NCI-H345 treated with DMSO at 0.1 percent for 48 hours (cell line): ENCODE results near the gene RIN1.

Experiments used
- DNase-seq: peaks from one replicate; lab custom pipeline; 2025; ENCODE audit not compliant: unreplicated experiment; lab: John Stamatoyannopoulos, UW

The RIN1 gene

GRCh38 chr11:66302656-66303055 lies 33.6 kb downstream of the RIN1 start:
- no peak for DNase-seq

DNA sequence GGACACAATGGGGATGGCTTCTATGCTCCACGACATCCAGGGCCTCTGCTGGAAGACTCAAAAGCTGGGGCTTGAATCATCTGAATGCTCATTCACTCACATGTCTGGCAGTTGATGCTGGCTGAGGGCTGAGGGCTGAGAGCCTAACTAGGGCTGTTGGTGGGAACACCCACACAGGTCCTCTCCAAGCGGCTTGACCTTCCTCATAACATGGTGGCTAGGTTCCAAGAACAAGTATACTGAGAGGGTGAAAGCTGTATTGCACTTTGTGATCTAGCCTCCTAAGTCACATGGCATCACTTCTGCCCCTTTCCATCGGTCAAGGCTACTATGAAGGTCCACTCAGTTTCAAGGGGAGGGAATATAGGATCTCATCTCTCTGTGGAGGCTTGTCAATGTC lies 37.0 kb downstream of the RIN1 start:
- no peak for DNase-seq

DNA sequence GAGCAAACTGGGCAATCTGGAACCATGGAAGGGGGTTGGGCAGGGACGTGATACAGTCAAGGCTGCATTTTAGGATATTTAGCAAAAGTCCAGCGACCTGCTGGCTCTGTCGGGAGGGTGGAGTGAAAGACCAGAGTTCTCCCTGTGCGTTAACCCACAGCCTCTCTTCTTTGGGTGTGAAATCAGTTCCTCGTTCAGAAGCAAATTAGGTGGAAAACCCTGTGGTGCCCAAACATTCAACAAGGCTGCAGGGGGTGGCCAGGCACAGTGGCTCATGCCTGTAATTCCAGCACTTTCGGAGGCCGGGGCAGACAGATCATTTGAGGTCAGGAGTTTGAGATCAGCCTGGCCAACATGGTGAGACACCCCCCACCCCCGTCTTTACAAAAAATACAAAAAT lies 38.6 kb downstream of the RIN1 start:
- DNase-seq, result no peak

DNA sequence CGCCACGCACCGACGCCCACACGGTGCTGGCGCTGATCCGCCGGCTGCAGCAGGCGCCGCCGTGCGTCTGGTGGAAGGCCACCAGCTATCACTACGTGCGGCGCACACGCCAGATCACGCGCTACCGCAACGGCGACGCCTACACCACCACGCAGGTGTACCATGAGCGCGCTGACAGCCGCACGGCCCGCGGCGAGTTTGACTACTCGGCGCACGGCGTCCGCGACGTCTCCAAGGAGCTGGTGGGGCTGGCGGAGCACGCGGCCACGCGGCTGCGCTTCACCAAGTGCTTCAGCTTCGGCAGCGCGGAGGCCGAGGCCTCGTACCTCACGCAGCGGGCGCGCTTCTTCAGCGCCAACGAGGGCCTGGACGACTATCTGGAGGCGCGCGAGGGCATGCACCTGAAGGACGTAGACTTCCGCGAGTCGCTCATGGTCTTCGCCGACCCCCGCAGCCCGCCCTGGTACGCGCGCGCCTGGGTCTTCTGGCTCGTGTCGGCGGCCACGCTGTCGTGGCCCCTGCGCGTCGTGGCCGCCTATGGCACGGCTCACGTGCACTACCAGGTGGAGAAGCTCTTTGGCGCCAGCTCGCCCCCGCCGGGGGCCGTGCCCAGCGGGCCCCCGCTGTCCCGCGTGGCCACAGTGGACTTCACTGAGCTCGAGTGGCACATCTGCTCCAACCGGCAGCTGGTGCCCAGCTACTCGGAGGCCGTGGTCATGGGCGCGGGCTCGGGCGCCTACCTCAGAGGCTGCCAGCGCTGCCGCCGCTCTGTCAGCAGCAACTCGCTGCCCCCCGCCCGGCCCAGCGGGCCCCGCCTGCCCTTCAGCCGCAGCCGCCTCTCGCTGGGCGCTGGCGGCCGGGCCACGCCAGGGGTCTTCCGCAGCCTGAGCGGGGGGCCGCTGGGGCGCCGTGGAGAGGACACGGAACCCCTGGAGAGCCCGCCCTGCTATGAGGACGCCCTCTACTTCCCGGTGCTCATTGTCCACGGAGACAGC lies 41.3 kb downstream of the RIN1 start:
- no peak for DNase-seq

DNA sequence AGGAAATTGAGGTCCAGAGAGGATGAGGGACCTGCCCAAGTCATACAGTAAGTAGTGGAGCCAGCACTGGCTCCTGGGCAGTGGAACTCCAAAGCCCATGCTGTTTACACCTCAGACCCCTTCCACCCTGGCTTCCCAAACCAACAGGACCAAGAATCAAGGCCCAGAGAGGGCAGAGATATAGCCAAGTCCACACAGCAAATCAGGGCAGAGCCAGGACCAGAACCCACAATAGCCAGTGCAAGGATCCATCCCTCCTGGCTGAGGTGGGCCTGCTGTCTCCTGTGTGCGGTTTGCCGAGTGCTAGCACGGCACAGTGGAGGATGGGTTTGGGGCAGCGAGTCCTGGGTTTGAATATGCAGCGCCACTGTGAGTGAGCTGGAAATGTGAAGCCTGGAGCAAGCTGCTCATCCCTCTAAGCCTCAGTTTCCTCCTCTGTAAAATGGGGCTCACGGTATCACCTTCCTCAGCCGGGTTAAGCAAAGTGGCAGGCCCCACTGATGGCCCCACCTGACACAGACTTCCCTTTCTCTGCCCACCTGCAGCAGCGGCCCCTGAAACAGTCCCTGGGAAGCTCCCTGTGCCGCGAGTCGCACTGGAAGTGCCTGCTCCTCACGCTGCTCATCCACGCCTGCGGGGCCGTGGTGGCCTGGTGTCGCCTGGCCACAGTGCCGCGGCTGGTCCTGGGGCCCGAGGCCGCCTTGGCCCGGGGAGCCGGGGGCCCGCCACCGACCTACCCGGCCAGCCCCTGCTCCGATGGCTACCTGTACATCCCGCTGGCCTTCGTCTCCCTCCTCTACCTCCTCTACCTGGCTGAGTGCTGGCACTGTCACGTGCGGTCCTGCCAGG lies 42.2 kb downstream of the RIN1 start:
- DNase-seq, result no peak

- DNase-seq, result no peak
Observed at GRCh38 chr11:66293352-66293751, 42.9 kb downstream of the RIN1 start.

DNA sequence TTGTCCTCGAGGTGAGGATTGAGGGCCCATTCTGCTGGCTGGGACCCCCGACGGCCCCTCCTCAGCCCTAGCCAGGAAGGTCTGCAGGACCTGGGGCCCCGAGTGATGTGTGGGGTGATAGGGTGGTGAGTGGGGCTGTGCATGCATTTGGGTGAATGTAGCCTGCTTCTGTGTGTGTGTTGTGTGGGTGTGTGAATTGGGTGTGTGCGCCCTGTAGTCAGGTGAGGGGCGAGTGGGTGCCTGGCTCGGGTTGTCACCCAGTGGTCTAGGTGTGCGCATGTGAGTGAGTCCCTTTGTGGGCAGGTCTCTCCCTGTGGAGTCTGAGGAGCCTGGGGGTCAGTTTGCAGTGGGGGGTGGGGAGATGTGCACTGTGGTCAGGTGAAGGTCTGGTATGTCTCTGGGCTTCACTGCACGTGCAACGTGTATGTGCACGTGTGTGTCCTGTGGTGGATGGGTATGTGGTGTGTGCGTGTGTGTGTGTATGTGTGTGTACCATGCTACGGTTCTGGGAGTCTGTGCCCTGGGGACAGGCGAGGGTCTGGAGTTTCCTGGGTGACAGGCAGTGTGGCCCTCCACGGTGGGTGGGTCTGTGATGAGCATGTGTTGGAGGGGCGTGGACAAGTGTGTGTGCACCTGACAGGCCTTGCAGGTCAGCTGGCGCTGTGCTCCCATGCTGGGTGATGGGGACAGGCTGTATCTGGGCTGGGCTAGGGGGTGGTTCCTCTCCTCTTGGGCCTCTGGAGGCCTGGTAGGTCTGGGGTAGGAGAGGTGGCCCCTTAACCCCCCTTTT lies 43.5 kb downstream of the RIN1 start:
- no peak for DNase-seq

DNA sequence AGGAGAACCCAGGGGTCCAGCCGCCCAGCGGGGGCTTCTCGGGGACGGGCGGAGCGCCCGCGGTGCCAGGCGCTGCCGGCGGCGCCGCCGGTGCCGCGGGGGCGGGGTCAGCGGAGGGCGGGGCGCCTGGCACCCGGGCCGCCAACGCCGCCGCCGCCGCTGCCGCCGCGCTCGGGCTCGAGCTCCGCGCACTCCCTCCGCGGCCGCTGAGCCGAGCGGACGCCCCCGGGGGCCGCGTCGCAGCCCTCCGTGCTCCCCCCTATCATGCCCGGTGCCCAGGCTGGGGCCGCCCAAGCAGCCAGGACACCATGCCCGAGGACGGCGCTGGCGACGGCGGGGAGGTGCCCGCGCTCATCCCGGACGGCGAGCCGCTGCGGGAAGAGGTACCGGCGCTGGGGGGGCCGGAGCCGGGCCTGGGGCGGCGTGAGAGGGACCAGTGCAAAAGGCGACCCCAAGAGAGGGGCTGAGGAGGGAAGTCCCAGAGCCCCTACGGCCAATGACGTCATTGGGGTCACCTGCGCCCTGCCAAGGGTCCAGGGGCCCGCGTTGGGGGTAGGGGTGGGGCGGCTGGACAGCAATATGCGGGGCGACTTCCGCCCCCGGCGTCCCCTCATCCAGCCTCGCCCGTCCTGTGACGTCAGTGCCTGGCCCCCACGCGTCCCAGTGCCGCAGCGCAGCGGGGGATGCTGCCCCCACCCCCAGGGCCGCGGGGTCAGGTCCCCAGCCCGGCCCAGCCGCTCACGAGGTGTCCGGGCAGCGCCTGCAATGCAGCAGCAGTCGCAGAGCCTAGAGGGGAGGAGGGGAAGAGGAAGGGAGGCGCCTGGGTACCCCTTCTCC lies 44.3 kb downstream of the RIN1 start, which contains the start of gene TMEM151A:
Gene TMEM151A (plus strand): TSS at position 189 of the 837 bp plus-strand sequence. CDS start 120 bp downstream, at position 309.
- DNase-seq, result no peak

- DNase-seq, result no peak
Observed at GRCh38 chr11:66291303-66291705, 44.9 kb downstream of the RIN1 start.

- DNase-seq, result no peak
Observed at GRCh38 chr11:66290330-66290621, 46.0 kb downstream of the RIN1 start.

- peak; percentile 58 for DNase-seq
Observed at GRCh38 chr11:66289548-66290329, 46.5 kb downstream of the RIN1 start.

GRCh38 chr11:66288671-66289547 lies 47.3 kb downstream of the RIN1 start, which contains the start of gene YIF1A:
Gene YIF1A, minus strand, starts transcription at chr11:66289143. Its CDS starts 158 bp downstream, at chr11:66288985.
- peak; percentile 97 for DNase-seq

- DNase-seq, result no peak
Observed at GRCh38 chr11:66287889-66288670, 48.2 kb downstream of the RIN1 start.

DNA sequence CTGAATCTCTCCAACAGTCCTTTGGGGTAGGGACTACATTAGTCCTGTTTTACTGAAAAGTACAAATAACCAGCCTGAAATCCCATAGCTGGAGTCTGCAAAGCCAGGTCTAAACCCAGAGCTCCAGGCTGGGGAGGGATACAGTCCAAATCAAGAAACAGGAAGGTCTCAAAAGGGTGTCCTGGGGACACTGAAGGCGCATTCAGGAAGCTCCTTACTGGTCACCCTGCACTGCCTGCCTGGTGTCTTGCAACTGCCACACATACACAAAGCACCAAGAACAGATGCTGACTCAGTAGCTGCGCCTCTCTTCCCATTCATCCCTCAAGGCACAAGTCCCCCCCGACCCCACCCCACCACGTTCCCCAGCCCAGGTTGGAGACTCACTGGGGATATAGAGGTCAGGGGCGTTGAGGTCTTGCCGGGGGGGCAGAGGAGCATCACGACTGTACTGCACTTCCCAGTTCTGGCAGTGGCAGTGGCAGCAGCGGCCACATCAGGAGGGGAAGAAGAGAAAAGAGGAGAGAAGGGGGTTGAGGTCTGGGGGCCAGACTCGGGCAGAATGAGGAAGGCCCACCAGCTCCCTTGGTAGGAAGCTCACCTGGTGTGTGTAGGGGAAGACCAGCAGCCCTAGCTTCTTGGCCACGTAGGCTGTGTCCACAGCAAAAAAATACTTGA lies 48.9 kb downstream of the RIN1 start:
- DNase-seq, result no peak

- DNase-seq, result no peak
Observed at GRCh38 chr11:66286699-66287098, 49.5 kb downstream of the RIN1 start.

- DNase-seq, result no peak
Observed at GRCh38 chr11:66285250-66285947, 50.8 kb downstream of the RIN1 start.
